Measurements from ENCODE around the gene CAMTA1.

Gene CAMTA1

DNA sequence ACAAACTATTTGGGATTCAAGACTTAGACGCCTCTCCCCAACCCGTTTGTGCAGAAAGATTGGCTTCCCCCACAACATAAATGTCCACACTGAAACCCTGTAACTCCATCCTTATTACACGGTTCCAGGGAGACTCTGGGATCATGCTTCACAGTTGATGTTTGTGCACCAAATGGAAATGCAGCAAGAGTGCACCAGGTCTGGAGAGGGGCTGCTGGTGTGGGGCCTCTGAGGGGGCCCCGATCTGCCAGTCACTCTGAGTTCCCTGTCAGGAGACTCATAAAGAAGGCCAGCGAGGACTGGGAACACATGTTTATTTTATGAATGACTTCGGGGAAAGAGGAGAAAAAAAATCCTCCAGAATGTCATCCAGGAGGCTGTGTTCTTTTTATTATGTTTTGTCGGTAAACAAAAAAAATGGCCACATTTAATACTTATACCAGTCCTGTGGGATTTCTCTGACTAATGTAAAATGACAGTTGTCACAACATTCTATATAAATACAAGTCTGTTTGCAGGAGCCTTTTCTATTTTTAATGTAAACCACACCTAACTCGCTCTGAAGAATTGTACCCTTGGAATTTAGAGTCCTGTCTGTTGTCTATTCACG lies 546.8 kb downstream of the CAMTA1 start:
- Histone ChIP-seq H3K27me3 (ENCODE audit: low read length) (no peaks in the 10 kb centered on the region), H3K9me2 (replicated peaks; ENCODE audit: insufficient read depth, low read length) (no peaks in the 10 kb centered on the region), H2AFZ (ENCODE audit: low read depth, low read length, severe bottlenecking) (no peak overlapping the region), H3K79me2 (ENCODE audit: insufficient read depth, low read length) (no peaks in the 10 kb centered on the region), H4K20me1 (ENCODE audit: low read depth, low read length) (no peaks in the 10 kb centered on the region), H3K36me3 (ENCODE audit: low read length) (no peaks in the 10 kb centered on the region), H3K4me3 (ENCODE audit: insufficient read depth, low read length, poor library complexity, severe bottlenecking) (no peak overlapping the region), H3K4me2 (ENCODE audit: low read depth, low read length, poor library complexity, severe bottlenecking) (no peak overlapping the region), H3K9me3 (ENCODE audit: insufficient read depth, low read length) (no peaks in the 10 kb centered on the region), H3F3A (ENCODE audit: insufficient read depth) (no peaks in the 10 kb centered on the region), H3K9ac (ENCODE audit: low read length) (no peak overlapping the region), H3K27ac (ENCODE audit: low read depth, low read length) (no peak overlapping the region)
- TF ChIP-seq EZH2phosphoT487 (conservative IDR thresholded peaks at IDR 0.05; ENCODE audit: low read length), result no peak
- TF ChIP-seq, protein P1, sequence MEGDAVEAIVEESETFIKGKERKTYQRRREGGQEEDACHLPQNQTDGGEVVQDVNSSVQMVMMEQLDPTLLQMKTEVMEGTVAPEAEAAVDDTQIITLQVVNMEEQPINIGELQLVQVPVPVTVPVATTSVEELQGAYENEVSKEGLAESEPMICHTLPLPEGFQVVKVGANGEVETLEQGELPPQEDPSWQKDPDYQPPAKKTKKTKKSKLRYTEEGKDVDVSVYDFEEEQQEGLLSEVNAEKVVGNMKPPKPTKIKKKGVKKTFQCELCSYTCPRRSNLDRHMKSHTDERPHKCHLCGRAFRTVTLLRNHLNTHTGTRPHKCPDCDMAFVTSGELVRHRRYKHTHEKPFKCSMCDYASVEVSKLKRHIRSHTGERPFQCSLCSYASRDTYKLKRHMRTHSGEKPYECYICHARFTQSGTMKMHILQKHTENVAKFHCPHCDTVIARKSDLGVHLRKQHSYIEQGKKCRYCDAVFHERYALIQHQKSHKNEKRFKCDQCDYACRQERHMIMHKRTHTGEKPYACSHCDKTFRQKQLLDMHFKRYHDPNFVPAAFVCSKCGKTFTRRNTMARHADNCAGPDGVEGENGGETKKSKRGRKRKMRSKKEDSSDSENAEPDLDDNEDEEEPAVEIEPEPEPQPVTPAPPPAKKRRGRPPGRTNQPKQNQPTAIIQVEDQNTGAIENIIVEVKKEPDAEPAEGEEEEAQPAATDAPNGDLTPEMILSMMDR (IDR thresholded peaks at IDR 0.05; ENCODE audit: insufficient read depth, low read length, poor library complexity, severe bottlenecking), result no peak

DNA sequence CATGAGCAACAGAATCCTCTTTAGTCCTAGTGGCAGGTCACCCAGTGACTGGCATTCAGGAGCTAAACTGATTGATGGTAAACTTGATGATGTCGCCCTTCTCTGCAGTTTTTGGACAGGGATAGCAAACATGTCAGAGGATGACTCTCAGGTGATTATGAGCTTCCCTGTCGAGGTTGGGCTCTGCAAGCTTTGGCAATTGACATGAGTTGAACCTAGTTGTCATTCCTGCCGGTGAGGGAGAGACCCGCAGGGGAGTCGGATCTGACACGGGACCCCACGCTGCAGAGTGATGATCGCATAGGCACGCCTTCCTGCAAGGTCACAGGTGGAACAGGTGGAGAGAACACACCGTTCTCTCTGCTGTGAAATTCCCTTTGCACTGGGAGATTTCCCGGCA lies 547.8 kb downstream of the CAMTA1 start:
- H4K20me1 ChIP-seq (ENCODE audit: low read depth, low read length), result no peaks in the 10 kb centered on the region
- H3K9me2 ChIP-seq (replicated peaks; ENCODE audit: insufficient read depth, low read length), result no peaks in the 10 kb centered on the region
- H3K27ac ChIP-seq (ENCODE audit: low read depth, low read length), result no peak overlapping the region
- H3K36me3 ChIP-seq (ENCODE audit: low read length), result no peaks in the 10 kb centered on the region
- TF ChIP-seq, protein P1 (IDR thresholded peaks at IDR 0.05; ENCODE audit: insufficient read depth, low read length, poor library complexity, severe bottlenecking), result no peak
- no peak for TF ChIP-seq EZH2phosphoT487 (conservative IDR thresholded peaks at IDR 0.05; ENCODE audit: low read length)
- no peak overlapping the region for H3K4me3 ChIP-seq (ENCODE audit: insufficient read depth, low read length, poor library complexity, severe bottlenecking)
- H3K27me3 ChIP-seq (ENCODE audit: low read length), result no peaks in the 10 kb centered on the region
- H3F3A ChIP-seq (ENCODE audit: insufficient read depth), result no peaks in the 10 kb centered on the region
- no peak overlapping the region for H3K4me2 ChIP-seq (ENCODE audit: low read depth, low read length, poor library complexity, severe bottlenecking)
- H3K79me2 ChIP-seq (ENCODE audit: insufficient read depth, low read length), result no peaks in the 10 kb centered on the region
- H2AFZ ChIP-seq (ENCODE audit: low read depth, low read length, severe bottlenecking), result no peak overlapping the region
- no peak overlapping the region for H3K9ac ChIP-seq (ENCODE audit: low read length)
- no peaks in the 10 kb centered on the region for H3K9me3 ChIP-seq (ENCODE audit: insufficient read depth, low read length)

DNA sequence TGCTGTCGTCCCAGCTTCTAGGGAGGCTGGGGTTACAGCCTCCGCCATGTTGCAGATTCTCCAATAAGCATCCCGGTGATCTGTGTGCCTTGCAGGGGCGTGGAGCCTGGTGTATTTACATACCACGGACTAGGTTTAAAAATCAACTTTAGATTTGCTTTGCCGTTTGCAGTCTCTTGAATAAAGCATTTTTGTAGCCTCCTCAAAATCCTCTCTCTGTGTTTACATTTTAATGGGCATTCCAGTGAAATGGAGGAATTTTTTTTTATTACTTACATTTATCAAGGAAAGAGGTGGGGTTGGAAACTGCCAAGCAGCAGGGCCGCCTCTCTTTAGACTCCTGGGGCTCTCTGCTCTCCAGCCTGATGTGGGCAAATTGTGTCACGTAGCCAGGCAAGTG lies 548.4 kb downstream of the CAMTA1 start:
- TF ChIP-seq, protein P1 (IDR thresholded peaks at IDR 0.05; ENCODE audit: insufficient read depth, low read length, poor library complexity, severe bottlenecking), result no peak
- TF ChIP-seq EZH2phosphoT487 (conservative IDR thresholded peaks at IDR 0.05; ENCODE audit: low read length), result no peak
- Histone ChIP-seq H3K36me3 (ENCODE audit: low read length) (no peaks in the 10 kb centered on the region), H3K79me2 (ENCODE audit: insufficient read depth, low read length) (no peaks in the 10 kb centered on the region), H4K20me1 (ENCODE audit: low read depth, low read length) (no peaks in the 10 kb centered on the region), H3K9me2 (replicated peaks; ENCODE audit: insufficient read depth, low read length) (no peaks in the 10 kb centered on the region), H3K27me3 (ENCODE audit: low read length) (no peaks in the 10 kb centered on the region), H3K9ac (ENCODE audit: low read length) (no peak overlapping the region), H3K4me3 (ENCODE audit: insufficient read depth, low read length, poor library complexity, severe bottlenecking) (no peak overlapping the region), H3F3A (ENCODE audit: insufficient read depth) (no peaks in the 10 kb centered on the region), H2AFZ (ENCODE audit: low read depth, low read length, severe bottlenecking) (no peak overlapping the region), H3K27ac (ENCODE audit: low read depth, low read length) (no peak overlapping the region), H3K4me2 (ENCODE audit: low read depth, low read length, poor library complexity, severe bottlenecking) (no peak overlapping the region), H3K9me3 (ENCODE audit: insufficient read depth, low read length) (no peaks in the 10 kb centered on the region)

Measured in SU-DHL-6 (cell line).